Measurements from ENCODE around the gene HCN2. TPM values are rescaled to one million over a fixed set of nuclear protein-coding genes. Genes with fewer than 3 reads are reported as not detected.

Gene HCN2
- polyA plus RNA-seq, 1 experiment: 1.5 TPM

GRCh38 chr19:571566-571974 is 18.1 kb upstream of the HCN2 start:
- CTCF ChIA-PET: interaction anchor here (0.9 to 1.4 kb wide), 2 partner anchors 12 to 39 kb away, joined by 3 to 6 read pairs; partner anchors contain the start of gene CDC34
- no peaks in the 10 kb centered on the region for H3K27me3 ChIP-seq (ENCODE audit: control insufficient read depth, insufficient read depth, low read length)

GRCh38 chr19:572140-572742 is 17.4 kb upstream of the HCN2 start, which contains the start of gene BSG:
Gene BSG, plus strand, starts transcription at chr19:572596. Its CDS starts 39 bp downstream, at chr19:572635.
- Histone ChIP-seq H3K36me3 (ENCODE audit: control insufficient read depth, insufficient read depth, low read length) (no peaks in the 10 kb centered on the region), H3K4me3 (ENCODE audit: low read depth, low read length) (peak within 1 kb of the TSS; percentile 86), H3K27me3 (ENCODE audit: control insufficient read depth, insufficient read depth, low read length) (no peaks in the 10 kb centered on the region)
- peak; percentile 85 for DNase-seq (ENCODE audit: low read depth)
- ChIA-PET POLR2A (interaction anchor here (0.5 to 0.7 kb wide), 2 partner anchors 40 to 697 kb away, joined by 4 read pairs; partner anchors contain the start of gene CDC34), CTCF (interaction anchor here (0.9 to 1.4 kb wide), 2 partner anchors 11 to 40 kb away, joined by 3 to 6 read pairs; partner anchors contain the start of gene CDC34)
- TF ChIP-seq CTCF (IDR thresholded peaks at IDR 0.05; ENCODE audit: insufficient read depth, low read depth, low read length): no peak

More at GRCh38 chr19:571566-571974, 18.1 kb upstream of the HCN2 start:
- DNase-seq (ENCODE audit: low read depth): no peak
- POLR2A ChIA-PET: interaction anchor here (0.7 kb wide), 1 partner anchor 40 kb away, joined by 4 read pairs; the partner anchor contains the start of gene CDC34
- Histone ChIP-seq H3K4me3 (ENCODE audit: low read depth, low read length) (peak overlapping the region; percentile 44), H3K36me3 (ENCODE audit: control insufficient read depth, insufficient read depth, low read length) (no peaks in the 10 kb centered on the region)
- no peak for TF ChIP-seq CTCF (IDR thresholded peaks at IDR 0.05; ENCODE audit: insufficient read depth, low read depth, low read length)

GRCh38 chr19:572743-573518 is 16.8 kb upstream of the HCN2 start:
- no peak for TF ChIP-seq CTCF (IDR thresholded peaks at IDR 0.05; ENCODE audit: insufficient read depth, low read depth, low read length)
- CTCF ChIA-PET: interaction anchor here (1.4 kb wide), 1 partner anchor 40 kb away, joined by 6 read pairs; the partner anchor contains the start of gene CDC34

GRCh38 chr19:573519-573825 is 16.2 kb upstream of the HCN2 start:
- no peak for TF ChIP-seq CTCF (IDR thresholded peaks at IDR 0.05; ENCODE audit: insufficient read depth, low read depth, low read length)
- ChIA-PET CTCF (no interaction called here), POLR2A (no interaction called here)
- peak overlapping the region; percentile 86 for H3K4me3 ChIP-seq (ENCODE audit: low read depth, low read length)
- no peaks in the 10 kb centered on the region for H3K27me3 ChIP-seq (ENCODE audit: control insufficient read depth, insufficient read depth, low read length)
- no peak for DNase-seq (ENCODE audit: low read depth)
- H3K36me3 ChIP-seq (ENCODE audit: control insufficient read depth, insufficient read depth, low read length): peaks cover 1% of the 10 kb centered on the region; the same call in 1 of the 2 replicates

More at GRCh38 chr19:572743-573518, 16.8 kb upstream of the HCN2 start:
- POLR2A ChIA-PET: interaction anchor here (0.5 to 0.6 kb wide), 3 partner anchors 13 to 697 kb away, joined by 3 to 6 read pairs (median 4); no protein-coding TSS in a partner anchor
- Histone ChIP-seq H3K27me3 (ENCODE audit: control insufficient read depth, insufficient read depth, low read length) (no peaks in the 10 kb centered on the region), H3K36me3 (ENCODE audit: control insufficient read depth, insufficient read depth, low read length) (0 out of 2 replicates have a peak, but pooled peaks cover 1% of the 10 kb centered on the region), H3K4me3 (ENCODE audit: low read depth, low read length) (peak overlapping the region; percentile 86)
- DNase-seq (ENCODE audit: low read depth): no peak

Data from BJ (cell line).